Mammary epithelial cell (primary cell): ENCODE results near the gene PPP1R36.

ENCODE experiments used
- EZH2 ChIP-seq: IDR thresholded peaks from 2 replicates; pipeline ENCODE4 v1.6.1; 2012; ENCODE audit warnings: low read length, inconsistent platforms, borderline replicate concordance
- TF ChIP-seq, protein P1 (sequence below), 2 donors: IDR thresholded peaks in 1 of 2; conservative IDR thresholded peaks in 1 of 2; 2 replicates each; pipeline ENCODE4 v1.5.1; 2011 to 2012; ENCODE audit warnings: inconsistent platforms in 2 of 2, low read length in 2 of 2, mild to moderate bottlenecking in 2 of 2, control low read depth in 1 of 2, low read depth in 1 of 2; ENCODE audit not compliant: insufficient read depth in 1 of 2; ENCODE audit errors: extremely low read depth in 1 of 2

DNA sequence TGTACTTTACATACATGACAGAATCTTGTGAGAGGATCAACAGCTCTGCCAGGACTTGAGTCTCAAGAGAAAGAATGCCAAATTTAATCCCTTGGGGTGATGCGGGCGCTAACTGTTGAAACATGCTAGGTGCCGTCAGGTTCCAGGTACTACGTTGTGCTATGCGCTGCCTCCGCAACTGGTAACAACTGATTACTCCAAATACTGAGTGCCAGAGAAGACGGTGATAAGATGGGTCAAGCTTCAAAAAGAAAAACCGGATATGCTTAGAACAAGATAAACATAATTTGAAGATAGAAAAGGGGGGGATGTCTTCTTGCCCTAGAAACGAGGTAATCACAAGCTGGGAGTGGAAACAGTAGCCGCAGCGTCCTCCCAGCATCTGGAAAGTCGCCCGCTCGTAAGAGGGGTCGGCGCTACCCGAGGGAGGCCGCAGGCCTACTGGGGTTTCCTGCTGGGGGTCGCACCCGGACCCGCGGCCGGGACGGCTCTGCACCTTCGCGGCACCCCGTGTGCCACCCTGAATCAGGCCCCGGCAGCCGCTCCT, 46.8 kb upstream of the PPP1R36 start:
- TF ChIP-seq, protein P1, sequence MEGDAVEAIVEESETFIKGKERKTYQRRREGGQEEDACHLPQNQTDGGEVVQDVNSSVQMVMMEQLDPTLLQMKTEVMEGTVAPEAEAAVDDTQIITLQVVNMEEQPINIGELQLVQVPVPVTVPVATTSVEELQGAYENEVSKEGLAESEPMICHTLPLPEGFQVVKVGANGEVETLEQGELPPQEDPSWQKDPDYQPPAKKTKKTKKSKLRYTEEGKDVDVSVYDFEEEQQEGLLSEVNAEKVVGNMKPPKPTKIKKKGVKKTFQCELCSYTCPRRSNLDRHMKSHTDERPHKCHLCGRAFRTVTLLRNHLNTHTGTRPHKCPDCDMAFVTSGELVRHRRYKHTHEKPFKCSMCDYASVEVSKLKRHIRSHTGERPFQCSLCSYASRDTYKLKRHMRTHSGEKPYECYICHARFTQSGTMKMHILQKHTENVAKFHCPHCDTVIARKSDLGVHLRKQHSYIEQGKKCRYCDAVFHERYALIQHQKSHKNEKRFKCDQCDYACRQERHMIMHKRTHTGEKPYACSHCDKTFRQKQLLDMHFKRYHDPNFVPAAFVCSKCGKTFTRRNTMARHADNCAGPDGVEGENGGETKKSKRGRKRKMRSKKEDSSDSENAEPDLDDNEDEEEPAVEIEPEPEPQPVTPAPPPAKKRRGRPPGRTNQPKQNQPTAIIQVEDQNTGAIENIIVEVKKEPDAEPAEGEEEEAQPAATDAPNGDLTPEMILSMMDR (conservative IDR thresholded peaks at IDR 0.05 in 1 of 2, IDR thresholded peaks at IDR 0.05 in 1 of 2; ENCODE audit: extremely low read depth in 1 of 2, insufficient read depth in 1 of 2, low read depth in 1 of 2, low read length in 2 of 2), result no peak
- TF ChIP-seq EZH2, result no peak
